Hepatocyte (in vitro differentiated cells): ENCODE results near the gene CDC42SE1. TPM values are rescaled to one million over a fixed set of nuclear protein-coding genes. Genes with fewer than 3 reads are reported as not detected.

ENCODE experiments used
- DNase-seq: peaks from one replicate; pipeline ENCODE4 v3.0.0-alpha.2; 2016; ENCODE audit warnings: low spot score
- H2AFZ ChIP-seq: fragments of 200-600 bp; sonication (generic); 2 replicates; pipeline ENCODE4 v1.6.0; 2016; ENCODE audit warnings: antibody characterized with exemption, mild to moderate bottlenecking
- H3K27ac ChIP-seq: fragments of 200-600 bp; sonication (generic); 2 replicates; pipeline ENCODE4 v1.5.1; 2016; ENCODE audit warnings: mild to moderate bottlenecking
- H3K27me3 ChIP-seq: fragments of 200-600 bp; sonication (generic); 2 replicates; pipeline ENCODE4 v1.6.1; 2016
- H3K36me3 ChIP-seq: fragments of 200-600 bp; sonication (generic); replicated peaks from 2 replicates; pipeline ENCODE4 v1.5.1; 2016; ENCODE audit warnings: low read depth; ENCODE audit not compliant: insufficient read depth
- H3K4me1 ChIP-seq: fragments of 200-600 bp; sonication (generic); 2 replicates; pipeline ENCODE4 v1.5.1; 2016; ENCODE audit warnings: mild to moderate bottlenecking, moderate library complexity; ENCODE audit not compliant: insufficient read depth
- H3K4me2 ChIP-seq: fragments of 200-600 bp; sonication (generic); 2 replicates; pipeline ENCODE4 v1.6.0; 2016
- H3K4me3 ChIP-seq: fragments of 200-600 bp; sonication (generic); 2 replicates; pipeline ENCODE4 v1.5.1; 2016; ENCODE audit warnings: mild to moderate bottlenecking
- H3K79me2 ChIP-seq: fragments of 200-600 bp; sonication (generic); 2 replicates; pipeline ENCODE4 v1.6.0; 2017; ENCODE audit warnings: mild to moderate bottlenecking
- H3K9me2 ChIP-seq: fragments of 200-600 bp; sonication (generic); replicated peaks from 2 replicates; pipeline ENCODE4 v1.6.0; 2017; ENCODE audit warnings: mild to moderate bottlenecking; ENCODE audit not compliant: insufficient read depth
- H3K9me3 ChIP-seq: fragments of 200-600 bp; sonication (generic); 2 replicates; pipeline ENCODE4 v1.5.1; 2016; ENCODE audit warnings: low read depth, mild to moderate bottlenecking
- H4K20me1 ChIP-seq: fragments of 200-600 bp; sonication (generic); 2 replicates; pipeline ENCODE4 v1.6.0; 2016; ENCODE audit warnings: mild to moderate bottlenecking; ENCODE audit not compliant: insufficient read depth, poor library complexity, severe bottlenecking
- CTCF ChIP-seq: fragments of 200-600 bp; sonication (generic); IDR thresholded peaks from 2 replicates; pipeline ENCODE4 v1.5.1; 2016; ENCODE audit warnings: antibody characterized with exemption, mild to moderate bottlenecking; ENCODE audit not compliant: poor library complexity
- EZH2 ChIP-seq: fragments of 200-600 bp; sonication (generic); IDR thresholded peaks from 2 replicates; pipeline ENCODE4 v1.6.1; 2016; ENCODE audit warnings: antibody characterized with exemption, mild to moderate bottlenecking, borderline replicate concordance
- EZH2phosphoT487 ChIP-seq: fragments of 200-600 bp; sonication (generic); IDR thresholded peaks from one replicate; pipeline ENCODE4 v1.6.1; 2018; ENCODE audit warnings: antibody characterized with exemption, mild to moderate bottlenecking, low read depth, moderate library complexity; ENCODE audit not compliant: unreplicated experiment, severe bottlenecking
- WGBS: methylation state at CpG from one replicate; pipeline ENCODE4 v1.1.6; 2016; ENCODE audit warnings: low lambda C conversion rate; ENCODE audit errors: missing lambda C conversion rate; 5-methylcytosine and 5-hydroxymethylcytosine counted together
- polyA plus RNA-seq: library from polyadenylated mRNA; unstranded; fragments of >200 nt; fragmentation: Nextera tagmentation; extraction: Ambion mirVana; gene quantifications from 2 replicates; pipeline ENCODE4 v1.2.1, GENCODE V29; 2016
- total RNA-seq: library from RNA; depleted of rRNA; stranded (reverse); fragments of >200 nt; gene quantifications from 2 replicates; pipeline ENCODE4 v1.2.3, GENCODE V29; 2014

Gene CDC42SE1
- total and polyA plus RNA-seq, 2 experiments from 2014 or later = 19.0 to 60.2 TPM

- Histone ChIP-seq H3K9me3 (no peaks in the 10 kb centered on the region), H2AFZ (peak overlapping the region; percentile 35), H3K36me3 (no peaks in the 10 kb centered on the region), H3K27me3 (no peaks in the 10 kb centered on the region), H3K9me2 (no peaks in the 10 kb centered on the region), H3K4me1 (peaks cover 27% of the 10 kb centered on the region), H3K4me3 (peak overlapping the region; percentile 99), H4K20me1 (peaks cover 10% of the 10 kb centered on the region), H3K79me2 (peaks cover 95% of the 10 kb centered on the region), H3K27ac (peak overlapping the region; percentile 100), H3K4me2 (peak overlapping the region; percentile 96)
- DNase-seq = no peak
- 52% methylated on average over 2 of the region's 2 CpGs for WGBS
- TF ChIP-seq EZH2phosphoT487 (no peak), CTCF (no peak), EZH2 (no peak)
These were observed 2.3 kb upstream of the CDC42SE1 start for GRCh38 chr1:151061704-151062103.

DNA sequence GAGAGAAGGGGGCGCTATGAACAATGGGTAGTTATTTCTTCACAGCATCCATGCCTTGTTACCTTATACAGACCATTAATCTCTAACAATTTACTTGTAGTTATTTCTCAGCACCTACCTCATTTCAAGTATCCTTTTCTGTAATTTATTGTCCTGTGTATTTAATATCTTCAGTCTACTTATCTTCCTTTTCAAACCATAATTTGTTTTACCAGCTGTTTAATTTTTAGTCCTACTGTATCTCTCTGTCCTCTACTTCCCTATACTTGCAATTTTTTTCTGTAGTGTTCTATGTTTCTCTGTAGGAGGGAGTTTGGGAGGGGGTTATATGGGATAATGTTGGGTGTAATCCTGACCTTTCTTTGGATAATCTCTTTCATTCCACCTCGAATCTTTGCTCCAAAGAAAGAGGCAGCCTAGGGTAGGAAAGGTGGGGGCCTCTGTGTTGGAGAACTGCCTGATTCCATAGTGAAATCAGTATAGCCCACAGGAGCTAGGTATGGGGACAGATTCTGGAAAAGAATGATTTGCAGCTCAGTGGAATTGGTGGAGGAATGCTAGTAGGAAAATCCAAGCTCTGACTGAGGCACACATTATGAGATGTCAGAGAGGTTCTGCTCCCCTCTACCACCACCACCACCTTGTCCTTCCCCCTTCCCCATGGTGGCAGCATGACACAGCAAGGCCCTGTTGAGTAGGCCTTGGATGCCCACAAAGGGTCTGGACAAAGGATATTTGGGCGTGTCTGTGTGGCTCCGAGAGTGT, 1.4 kb upstream of the CDC42SE1 start:
- WGBS = 19% methylated on average over 4 of the region's 4 CpGs
- H3K4me2 ChIP-seq = peak overlapping the region; percentile 96
- H3K9me2 ChIP-seq = no peaks in the 10 kb centered on the region
- H2AFZ ChIP-seq = peak overlapping the region; percentile 35
- H4K20me1 ChIP-seq = peaks cover 19% of the 10 kb centered on the region
- H3K9me3 ChIP-seq = no peaks in the 10 kb centered on the region
- peaks cover 95% of the 10 kb centered on the region for H3K79me2 ChIP-seq
- H3K4me3 ChIP-seq = peak overlapping the region; percentile 99
- DNase-seq = no peak
- H3K27me3 ChIP-seq = no peaks in the 10 kb centered on the region
- peak overlapping the region; percentile 100 for H3K27ac ChIP-seq
- TF ChIP-seq EZH2phosphoT487 (no peak), EZH2 (no peak), CTCF (no peak)
- H3K36me3 ChIP-seq = no peaks in the 10 kb centered on the region
- H3K4me1 ChIP-seq = peaks cover 33% of the 10 kb centered on the region

- peak within 1 kb of the TSS; percentile 100 for H3K27ac ChIP-seq
- H3K36me3 ChIP-seq = no peaks in the 10 kb centered on the region
- TF ChIP-seq CTCF (no peak), EZH2phosphoT487 (no peak), EZH2 (no peak)
- H3K27me3 ChIP-seq = no peaks in the 10 kb centered on the region
- H3K4me1 ChIP-seq = peaks cover 37% of the 10 kb centered on the region
- H4K20me1 ChIP-seq = peaks cover 19% of the 10 kb centered on the region
- H3K9me3 ChIP-seq = no peaks in the 10 kb centered on the region
- DNase-seq = peak; percentile 83
- H3K9me2 ChIP-seq = no peaks in the 10 kb centered on the region
- 2% methylated on average over 15 of the region's 15 CpGs for WGBS
- peak within 1 kb of the TSS; percentile 99 for H3K4me3 ChIP-seq
- peak within 1 kb of the TSS; percentile 96 for H3K4me2 ChIP-seq
- peak within 1 kb of the TSS; percentile 92 for H2AFZ ChIP-seq
- peaks cover 95% of the 10 kb centered on the region for H3K79me2 ChIP-seq
These were observed 710 bp upstream of the CDC42SE1 start, which contains the start of gene MLLT11 for GRCh38 chr1:151060007-151060656. Gene MLLT11 (plus strand): TSS chr1:151060397. CDS start chr1:151067225, 6,828 bp downstream.
